HAP-1 (cell line): ENCODE measurements around the gene ARNT2.

ENCODE experiments used
- DNase-seq, 2 experiments: peaks; one replicate each; pipeline ENCODE4 v3.0.0-alpha.2; 2016 to 2020; ENCODE audit warnings: low spot score in 2 of 2
- H3K27me3 ChIP-seq: fragments of 250-450 bp; sonication (Bioruptor Pico); 2 replicates; pipeline ENCODE4 v1.5.1; 2020; ENCODE audit warnings: low read depth, mild to moderate bottlenecking, moderate library complexity
- H3K36me3 ChIP-seq: fragments of 250-450 bp; sonication (Bioruptor Pico); replicated peaks from 2 replicates; pipeline ENCODE4 v1.5.1; 2020; ENCODE audit warnings: mild to moderate bottlenecking
- H3K4me1 ChIP-seq: fragments of 250-450 bp; sonication (Bioruptor Pico); 2 replicates; pipeline ENCODE4 v1.5.1; 2020; ENCODE audit warnings: mild to moderate bottlenecking
- H3K4me3 ChIP-seq: fragments of 250-450 bp; sonication (Bioruptor Pico); 2 replicates; pipeline ENCODE4 v1.5.1; 2020; ENCODE audit warnings: mild to moderate bottlenecking, moderate library complexity
- H3K9me3 ChIP-seq: fragments of 250-450 bp; sonication (Bioruptor Pico); 2 replicates; pipeline ENCODE4 v1.5.1; 2020; ENCODE audit warnings: mild to moderate bottlenecking, moderate library complexity
- in situ Hi-C: fragments of 300-500 bp; cut with MboI; formaldehyde crosslinking; loops from 3 replicates; pipeline ENCODE4 v1.14.3; 2020; ENCODE audit warnings: low sequenced_read_pairs, inconsistent platforms, mixed read lengths

Gene ARNT2

DNA sequence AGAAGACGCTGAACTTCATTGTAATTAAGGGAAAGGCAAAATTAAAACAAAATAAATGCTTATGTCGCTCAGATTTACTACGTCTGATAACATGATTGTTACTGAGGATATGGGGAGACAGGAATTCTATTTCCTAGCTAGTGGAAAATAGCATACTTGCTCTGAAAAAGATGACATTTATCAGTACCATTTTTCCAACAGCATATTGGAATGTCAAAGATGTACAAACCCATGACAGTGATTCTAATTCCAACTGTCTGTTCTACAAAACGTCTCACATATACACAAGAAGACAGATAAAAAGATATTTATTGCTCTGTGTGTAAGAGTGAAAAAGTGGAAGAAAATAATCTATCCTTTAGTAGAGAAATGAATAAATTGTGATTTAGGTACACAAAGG lies 197.1 kb downstream of the ARNT2 start:
- no peaks in the 10 kb centered on the region for H3K36me3 ChIP-seq
- no peaks in the 10 kb centered on the region for H3K9me3 ChIP-seq
- no peaks in the 10 kb centered on the region for H3K27me3 ChIP-seq
- H3K4me1 ChIP-seq, result peaks cover 8% of the 10 kb centered on the region
- DNase-seq, result no peak
- in situ Hi-C loops, result no loop called here
- H3K4me3 ChIP-seq, result no peak overlapping the region

DNA sequence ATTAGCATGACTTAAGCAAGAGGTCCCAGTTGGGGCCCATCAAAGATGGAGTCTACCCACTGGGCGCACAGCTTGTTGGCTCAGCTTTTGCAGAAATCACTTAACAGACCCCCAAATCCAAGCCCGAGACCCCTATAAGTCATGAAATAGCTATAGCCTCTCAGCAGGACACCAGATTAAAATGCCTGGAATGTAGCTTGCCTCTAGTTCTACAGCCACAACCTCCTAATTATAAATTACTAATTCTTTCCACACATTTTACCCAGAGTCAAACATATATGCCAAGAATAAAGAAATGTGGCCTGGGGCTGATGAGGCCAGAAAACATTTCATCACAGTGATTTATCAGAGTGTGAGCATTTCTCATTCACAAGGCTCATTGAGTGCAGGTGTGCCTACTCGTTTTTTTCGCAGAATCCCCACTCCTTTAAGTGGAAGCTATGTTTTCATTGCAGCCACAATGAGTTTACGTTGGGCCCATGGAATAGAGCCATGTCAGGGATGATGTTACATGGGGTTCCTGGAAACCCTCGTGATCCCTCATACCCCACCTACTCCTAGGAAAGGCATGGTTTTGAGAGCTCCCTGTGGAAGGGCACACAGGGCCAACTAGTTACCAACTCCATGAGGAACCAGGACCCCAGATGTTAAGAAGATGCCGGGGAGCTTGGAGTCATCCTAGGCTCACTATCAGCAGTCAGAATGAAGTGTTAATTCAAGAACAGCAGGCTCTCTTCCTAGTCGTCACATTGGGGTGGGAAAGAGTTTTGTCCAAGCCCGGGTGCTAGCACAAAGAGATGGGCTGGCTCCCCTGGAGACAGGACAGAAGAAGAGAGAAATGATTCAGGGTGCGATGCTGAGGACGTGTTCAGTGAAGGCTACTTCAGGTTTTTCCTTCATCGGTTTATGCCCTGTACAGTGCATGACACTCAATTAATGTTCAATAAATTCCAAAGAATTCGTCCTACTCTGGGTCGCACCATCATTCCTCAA lies 200.7 kb downstream of the ARNT2 start:
- Histone ChIP-seq H3K27me3 (no peaks in the 10 kb centered on the region), H3K4me1 (peaks cover 19% of the 10 kb centered on the region), H3K4me3 (no peak overlapping the region), H3K36me3 (no peaks in the 10 kb centered on the region), H3K9me3 (no peaks in the 10 kb centered on the region)
- DNase-seq, result peak in 1 of 2 experiments; percentile 4
- in situ Hi-C loops, result no loop called here

DNA sequence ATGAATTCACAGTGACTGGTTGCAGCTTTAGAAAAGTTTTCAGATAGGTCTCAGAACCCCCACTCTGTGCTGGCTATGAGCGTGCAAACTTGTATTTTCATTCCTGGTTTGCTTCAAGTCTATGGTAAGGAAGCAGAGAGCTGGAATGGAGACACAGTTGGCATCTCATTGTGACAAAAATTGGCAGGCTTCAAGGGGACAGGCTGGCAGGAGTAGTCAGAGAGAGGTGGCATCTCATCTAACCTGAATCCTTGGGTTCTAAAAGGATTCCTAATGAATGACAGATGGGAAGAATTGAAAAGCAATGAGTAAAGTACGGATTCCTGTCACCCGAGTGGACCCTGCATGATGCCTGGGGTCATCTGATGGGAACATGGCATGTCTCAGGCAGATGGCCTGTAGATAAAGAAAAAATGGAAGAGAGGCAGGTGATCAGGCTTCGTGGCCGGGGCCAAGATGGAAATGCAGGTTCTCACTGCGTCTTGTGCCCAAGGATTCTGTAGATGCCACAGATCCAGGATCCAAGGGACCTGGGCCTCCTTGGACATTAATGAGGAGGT lies 201.5 kb downstream of the ARNT2 start:
- Histone ChIP-seq H3K4me1 (peaks cover 23% of the 10 kb centered on the region), H3K4me3 (no peak overlapping the region), H3K27me3 (no peaks in the 10 kb centered on the region), H3K36me3 (no peaks in the 10 kb centered on the region), H3K9me3 (no peaks in the 10 kb centered on the region)
- in situ Hi-C loops, result no loop called here
- peak in 1 of 2 experiments; percentile 3 for DNase-seq

DNA sequence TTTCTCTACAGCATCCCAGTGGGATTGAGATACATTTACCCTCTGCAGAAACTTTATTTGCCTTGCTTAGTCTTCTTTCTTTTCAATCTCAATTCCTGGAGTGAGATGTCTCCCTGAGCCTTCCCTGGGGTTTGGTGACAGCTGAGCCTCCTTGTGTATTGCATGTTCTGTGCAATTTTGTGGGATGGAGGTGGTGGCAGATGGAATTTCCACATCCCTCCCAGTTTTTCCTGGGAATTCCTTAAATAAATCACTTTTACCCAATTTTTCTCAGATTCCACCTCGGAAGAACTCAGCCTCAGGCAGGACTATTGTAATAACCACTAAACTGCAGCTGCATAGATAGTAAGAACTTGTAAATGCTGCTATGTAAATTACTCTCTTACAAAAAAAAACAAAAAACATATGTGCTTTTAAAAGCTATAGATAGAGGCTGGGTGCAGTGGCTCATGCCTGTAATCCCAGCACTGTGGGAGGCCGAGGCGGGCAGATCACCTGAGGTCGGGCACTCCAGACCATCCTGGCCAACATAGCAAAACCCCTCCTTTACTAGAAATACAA lies 202.4 kb downstream of the ARNT2 start:
- Histone ChIP-seq H3K4me1 (peaks cover 21% of the 10 kb centered on the region), H3K9me3 (no peaks in the 10 kb centered on the region), H3K36me3 (no peaks in the 10 kb centered on the region), H3K27me3 (no peaks in the 10 kb centered on the region), H3K4me3 (no peak overlapping the region)
- peak in 1 of 2 experiments; percentile 6 for DNase-seq
- in situ Hi-C loops, result no loop called here

DNA sequence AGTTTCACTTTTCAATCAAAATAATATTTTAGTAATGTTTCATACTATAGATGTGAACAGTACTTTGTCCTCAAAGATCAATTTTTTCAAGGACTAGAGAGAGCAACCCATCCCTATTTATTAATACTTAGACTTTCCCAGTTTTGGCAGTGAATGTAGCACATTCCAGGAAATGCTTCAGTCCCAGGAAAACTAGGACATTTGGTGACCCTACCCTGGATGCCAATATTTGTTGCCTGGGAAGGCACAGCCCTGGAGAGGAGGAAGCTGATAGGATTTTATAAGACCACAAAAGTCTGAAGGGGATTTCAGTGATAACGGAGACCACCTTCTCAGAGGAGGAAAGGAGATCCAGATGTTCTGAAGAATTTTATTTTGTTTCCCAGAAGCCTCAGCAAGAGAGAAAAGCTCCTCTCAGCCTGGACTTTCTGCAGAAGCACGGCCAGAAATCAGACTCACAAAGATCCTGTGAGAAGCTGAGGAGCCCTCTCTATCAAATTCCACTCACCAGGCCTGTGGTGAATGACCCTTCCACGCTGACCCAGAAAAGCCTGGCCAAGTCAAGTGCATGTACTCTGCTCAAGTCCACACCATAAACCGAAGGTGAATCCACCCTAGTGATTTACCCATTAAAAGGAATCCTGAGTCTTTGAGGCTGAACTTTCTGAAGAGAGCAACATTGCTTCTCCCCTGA lies 203.3 kb downstream of the ARNT2 start:
- Histone ChIP-seq H3K9me3 (no peaks in the 10 kb centered on the region), H3K27me3 (no peaks in the 10 kb centered on the region), H3K36me3 (no peaks in the 10 kb centered on the region), H3K4me3 (no peak overlapping the region), H3K4me1 (peaks cover 16% of the 10 kb centered on the region)
- in situ Hi-C loops, result no loop called here
- peak in 1 of 2 experiments; percentile 3 for DNase-seq

DNA sequence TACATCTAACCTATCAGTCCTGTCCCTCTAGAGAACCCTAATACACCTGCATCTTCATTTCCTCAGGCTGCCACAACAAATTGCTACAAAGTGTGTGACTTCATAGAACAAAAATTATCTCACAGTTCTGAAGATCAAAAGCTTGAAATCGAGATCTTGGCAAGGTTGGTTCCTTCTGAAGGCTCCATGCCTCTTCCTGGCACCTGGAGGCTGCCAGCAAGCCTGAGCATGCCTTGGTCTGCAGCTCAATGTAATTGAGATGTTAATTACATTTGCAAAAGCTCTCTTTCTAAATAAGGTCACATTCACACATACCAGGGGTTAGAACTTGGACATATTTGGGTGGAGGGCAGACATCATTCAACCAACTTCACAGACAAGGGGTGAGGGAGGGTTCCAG lies 204.5 kb downstream of the ARNT2 start:
- in situ Hi-C loops, result no loop called here
- Histone ChIP-seq H3K27me3 (no peaks in the 10 kb centered on the region), H3K4me3 (no peak overlapping the region), H3K9me3 (no peaks in the 10 kb centered on the region), H3K4me1 (peaks cover 16% of the 10 kb centered on the region), H3K36me3 (no peaks in the 10 kb centered on the region)
- DNase-seq, result peak; percentile 33 to 38

DNA sequence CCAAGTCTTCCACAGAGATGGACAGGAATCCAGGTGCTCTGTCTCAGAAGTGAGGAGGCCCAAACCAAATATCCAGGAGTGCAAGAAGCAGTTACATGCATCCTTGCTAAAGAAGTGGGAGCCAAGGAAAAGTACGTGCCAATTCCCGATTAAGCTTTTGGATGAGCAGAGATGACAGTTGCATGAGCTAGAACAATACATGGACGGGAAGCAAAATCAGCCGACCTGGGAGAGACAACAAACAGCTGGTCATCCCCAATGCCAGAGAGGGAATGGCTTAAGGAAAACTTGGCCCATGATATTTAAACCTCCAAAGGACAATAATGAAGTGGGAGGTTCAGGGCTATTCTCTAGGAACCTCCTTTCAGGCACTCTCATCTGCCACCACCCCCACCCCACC lies 204.9 kb downstream of the ARNT2 start:
- no peaks in the 10 kb centered on the region for H3K9me3 ChIP-seq
- no peak overlapping the region for H3K4me3 ChIP-seq
- peaks cover 16% of the 10 kb centered on the region for H3K4me1 ChIP-seq
- H3K27me3 ChIP-seq, result no peaks in the 10 kb centered on the region
- in situ Hi-C loops, result no loop called here
- DNase-seq, result no peak
- H3K36me3 ChIP-seq, result no peaks in the 10 kb centered on the region

DNA sequence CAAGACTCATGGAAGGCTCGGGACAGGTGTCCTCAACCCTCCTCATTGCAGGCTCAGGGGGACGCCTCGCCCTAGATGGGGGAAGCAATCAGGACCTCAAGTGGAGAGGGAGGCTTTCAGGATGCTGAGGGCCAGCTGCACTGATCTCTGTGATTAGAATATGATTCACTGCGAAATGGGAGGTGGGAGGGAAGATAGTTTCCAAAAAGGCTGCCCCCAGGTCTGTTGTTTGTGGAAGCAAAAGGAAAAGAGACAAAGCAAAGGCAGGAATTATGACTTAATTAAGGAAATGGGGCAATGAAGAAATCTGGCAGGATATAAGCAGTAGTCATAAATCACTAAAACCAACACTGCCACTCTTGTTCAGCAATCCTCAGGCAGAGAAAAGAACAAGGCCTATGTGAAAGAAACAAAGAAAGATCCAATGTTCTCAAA lies 205.3 kb downstream of the ARNT2 start:
- Histone ChIP-seq H3K27me3 (no peaks in the 10 kb centered on the region), H3K4me3 (no peak overlapping the region), H3K36me3 (no peaks in the 10 kb centered on the region), H3K4me1 (peaks cover 16% of the 10 kb centered on the region), H3K9me3 (no peaks in the 10 kb centered on the region)
- in situ Hi-C loops, result no loop called here
- DNase-seq, result peak; percentile 71 to 81

DNA sequence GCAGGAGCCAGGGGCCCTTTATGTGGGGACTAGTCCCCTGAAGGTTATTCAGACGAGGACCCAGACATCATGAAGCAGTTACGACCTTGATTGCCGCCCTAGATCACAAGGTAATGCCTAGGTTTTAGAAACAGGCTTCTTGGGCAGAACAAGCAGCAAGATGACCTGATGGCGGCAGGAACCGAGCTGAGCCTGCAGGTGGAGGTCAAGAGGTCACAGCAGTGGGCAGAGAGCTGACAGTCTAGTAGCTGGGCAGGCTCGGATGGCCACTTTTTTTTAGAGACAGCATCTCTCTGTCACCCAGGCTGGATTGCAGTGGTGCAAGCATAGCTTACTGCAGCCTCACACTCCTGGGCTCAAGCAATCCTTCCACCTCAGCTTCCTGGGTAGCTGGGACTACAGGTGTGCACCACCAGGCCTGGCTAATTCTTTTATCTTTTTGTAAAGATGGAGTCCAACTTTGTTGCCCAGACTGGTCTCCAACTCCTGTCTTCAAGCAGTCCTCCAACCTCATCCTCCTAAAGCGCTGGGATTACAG lies 207.4 kb downstream of the ARNT2 start:
- peak in 1 of 2 experiments; percentile 7 for DNase-seq
- Histone ChIP-seq H3K9me3 (no peaks in the 10 kb centered on the region), H3K36me3 (no peaks in the 10 kb centered on the region), H3K4me3 (no peak overlapping the region), H3K4me1 (peaks cover 27% of the 10 kb centered on the region), H3K27me3 (no peaks in the 10 kb centered on the region)
- in situ Hi-C loops, result no loop called here

DNA sequence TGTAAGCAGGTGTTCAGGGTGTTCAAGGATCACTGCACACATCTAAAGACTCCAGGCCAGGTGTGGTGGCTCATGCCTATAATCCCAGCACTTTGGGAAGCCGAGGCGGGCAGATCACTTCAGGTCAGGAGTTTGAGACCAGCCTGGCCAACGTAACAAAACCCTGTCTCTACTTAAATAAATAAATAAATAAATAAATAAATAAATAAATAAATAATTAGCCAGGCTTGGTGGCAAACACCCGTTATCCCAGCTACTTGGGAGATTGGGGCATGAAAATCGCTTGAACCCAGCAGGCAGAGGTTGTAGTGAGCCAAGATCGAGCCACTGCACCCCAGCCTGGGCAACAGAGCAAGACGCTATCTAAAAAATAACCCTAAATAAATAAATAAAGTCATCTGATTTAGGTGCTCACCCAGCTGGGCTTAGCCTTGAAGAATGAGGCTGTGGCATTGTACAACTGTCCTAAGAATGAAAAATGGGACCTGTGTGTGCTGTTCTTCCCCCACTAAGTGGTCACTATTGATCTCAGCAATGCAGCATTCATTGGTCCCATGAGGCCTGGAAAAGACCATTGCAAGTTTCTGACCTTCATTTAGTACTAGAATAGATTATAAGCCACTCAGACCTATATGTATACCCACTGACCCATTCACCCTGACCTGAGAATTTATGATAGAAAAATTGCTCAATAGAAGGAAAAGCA lies 208.1 kb downstream of the ARNT2 start:
- DNase-seq, result peak in 1 of 2 experiments; percentile 7
- Histone ChIP-seq H3K27me3 (no peaks in the 10 kb centered on the region), H3K4me1 (peaks cover 27% of the 10 kb centered on the region), H3K36me3 (no peaks in the 10 kb centered on the region), H3K4me3 (no peak overlapping the region), H3K9me3 (no peaks in the 10 kb centered on the region)
- in situ Hi-C loops, result no loop called here

DNA sequence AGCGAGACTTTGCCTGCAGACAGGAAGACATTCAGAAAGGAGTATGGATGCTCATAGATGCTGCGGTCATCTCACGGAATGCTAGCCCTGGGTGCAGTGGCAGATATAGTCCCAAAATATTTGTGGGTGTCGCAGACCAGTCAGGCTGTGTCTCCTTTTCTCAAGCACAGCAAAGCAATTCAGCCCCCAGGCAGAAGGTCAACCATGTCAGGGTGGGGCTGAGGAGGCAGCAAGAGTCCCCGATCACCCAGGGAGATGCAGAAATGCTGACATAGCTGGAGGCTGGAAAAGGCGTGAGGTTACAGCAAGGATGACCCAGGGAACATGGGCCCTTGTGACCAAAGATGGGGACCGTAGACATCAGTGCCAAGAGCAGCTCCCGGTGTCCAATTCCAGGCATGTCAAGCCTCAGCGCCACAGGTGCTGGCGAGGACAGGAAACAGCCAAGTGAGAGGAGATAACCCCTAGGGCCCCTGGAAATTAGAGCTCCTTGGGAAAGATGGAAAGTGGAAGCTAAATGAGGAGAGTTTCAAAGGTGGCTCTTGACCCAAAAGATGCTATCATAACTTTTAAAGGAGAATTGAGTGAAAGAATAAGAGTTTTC lies 209.7 kb downstream of the ARNT2 start:
- Histone ChIP-seq H3K9me3 (no peaks in the 10 kb centered on the region), H3K4me3 (no peak overlapping the region), H3K27me3 (peaks cover under 1% of the 10 kb centered on the region; the same call in 1 of the 2 replicates), H3K36me3 (no peaks in the 10 kb centered on the region), H3K4me1 (peaks cover 22% of the 10 kb centered on the region)
- in situ Hi-C loops, result no loop called here
- peak in 1 of 2 experiments; percentile 7 for DNase-seq

DNA sequence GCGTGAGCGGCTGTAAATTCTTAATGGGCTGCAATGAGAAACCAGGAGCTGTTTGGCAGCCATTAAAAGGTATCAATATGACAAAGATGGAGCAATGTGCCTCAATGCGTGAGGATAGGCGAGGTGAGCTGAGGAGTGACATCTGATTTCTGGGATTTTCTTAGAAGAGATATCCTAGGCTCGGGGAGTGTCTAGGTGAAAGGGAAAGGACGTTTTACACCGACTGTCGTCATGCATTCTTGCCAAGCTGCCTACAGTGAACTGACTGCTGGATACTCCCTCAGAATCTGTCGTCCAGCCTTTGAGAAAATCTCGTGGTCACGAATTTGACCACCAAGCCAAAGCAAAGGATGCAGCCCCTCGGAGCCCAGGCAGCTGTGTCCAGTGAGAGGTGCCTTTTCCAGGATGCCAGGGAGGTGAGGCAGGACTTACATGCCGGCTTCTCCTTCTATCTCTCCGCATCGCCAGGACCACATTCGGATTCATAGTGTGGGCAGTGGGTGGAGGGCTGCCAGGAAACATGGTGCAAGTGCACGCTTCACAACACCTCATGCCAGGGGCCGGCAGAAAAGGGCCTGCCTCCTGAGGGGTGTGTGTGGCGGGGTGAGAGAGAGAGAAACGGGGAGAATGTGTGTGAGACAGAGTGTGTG lies 210.7 kb downstream of the ARNT2 start:
- H3K4me1 ChIP-seq, result peaks cover 16% of the 10 kb centered on the region
- in situ Hi-C loops, result no loop called here
- no peaks in the 10 kb centered on the region for H3K36me3 ChIP-seq
- no peak overlapping the region for H3K4me3 ChIP-seq
- peaks cover 6% of the 10 kb centered on the region; the same call in 1 of the 2 replicates for H3K27me3 ChIP-seq
- peak in 1 of 2 experiments; percentile 7 for DNase-seq
- H3K9me3 ChIP-seq, result 0 out of 2 replicates have a peak, but pooled peaks cover under 1% of the 10 kb centered on the region
